Measurements from ENCODE around the gene ZNF605.
"Not testable (repeated sequence)": the region's sequence is repeated elsewhere in the genome, so short reads cannot be mapped to it uniquely, and the experiment has no call there.

The ZNF605 gene

DNA sequence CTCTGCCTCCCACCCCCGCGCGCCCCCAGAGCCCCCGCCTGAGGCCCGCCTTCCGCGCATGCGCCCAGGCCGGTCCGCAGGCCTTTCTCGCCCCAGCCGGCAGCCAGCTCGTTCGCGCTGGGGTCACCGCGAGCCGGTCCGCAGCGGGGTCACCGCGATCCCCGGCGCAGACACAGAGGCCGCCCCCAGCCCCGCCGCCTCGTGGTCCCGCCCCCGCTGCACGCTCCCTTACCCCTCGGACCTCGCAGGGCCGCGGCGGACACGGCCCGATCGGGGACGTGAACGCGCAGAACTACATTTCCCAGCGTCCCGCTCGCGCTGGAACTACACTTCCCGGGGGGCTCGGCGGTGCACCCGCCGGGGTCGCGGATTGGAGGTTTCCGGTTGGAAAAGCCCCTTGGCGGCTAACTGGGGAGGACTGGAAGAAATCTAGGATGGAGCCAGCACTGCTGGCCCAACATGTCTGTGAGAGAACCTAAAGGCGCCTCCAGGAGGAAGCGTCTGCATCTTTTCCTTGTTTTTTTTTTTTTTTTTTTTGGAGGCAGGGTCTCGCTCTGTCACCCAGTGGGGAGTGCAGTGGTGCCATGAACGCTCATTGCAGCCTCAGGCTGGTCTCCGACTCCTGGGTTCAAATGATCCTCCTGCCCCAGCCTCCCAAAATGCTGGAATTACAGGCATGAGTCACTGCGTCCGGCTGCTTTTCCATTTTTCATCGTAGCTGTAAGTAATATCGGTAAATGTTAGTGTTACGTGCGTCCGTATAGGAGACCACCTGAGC lies at the start of gene ZNF605:
Gene ZNF605, minus strand, starts transcription at position 296 of the 778 bp plus-strand sequence. CDS start 10,671 bp downstream, outside the sequence.
- Histone ChIP-seq H3K27ac (no peak within 1 kb of the TSS), H3K4me3 (IDR thresholded peaks at IDR 0.05; ENCODE audit: insufficient read depth, low read depth, low read length) (no peak within 1 kb of the TSS), H3K4me1 (ENCODE audit: low read depth, poor library complexity, severe bottlenecking) (no peaks in the 10 kb centered on the region), H3K36me3 (ENCODE audit: insufficient read depth) (no peaks in the 10 kb centered on the region), H3K79me2 (ENCODE audit: insufficient read depth, low read depth) (no peaks in the 10 kb centered on the region), H4K20me1 (ENCODE audit: insufficient read depth) (no peaks in the 10 kb centered on the region), H3K4me2 (no peak within 1 kb of the TSS), H3K27me3 (ENCODE audit: insufficient read depth, low read depth) (no peaks in the 10 kb centered on the region), H2AFZ (ENCODE audit: low read depth) (peak within 1 kb of the TSS; percentile 78), H3K9ac (peak within 1 kb of the TSS; percentile 49; the same call in 1 of the 2 replicates)
- TF ChIP-seq, protein P1, sequence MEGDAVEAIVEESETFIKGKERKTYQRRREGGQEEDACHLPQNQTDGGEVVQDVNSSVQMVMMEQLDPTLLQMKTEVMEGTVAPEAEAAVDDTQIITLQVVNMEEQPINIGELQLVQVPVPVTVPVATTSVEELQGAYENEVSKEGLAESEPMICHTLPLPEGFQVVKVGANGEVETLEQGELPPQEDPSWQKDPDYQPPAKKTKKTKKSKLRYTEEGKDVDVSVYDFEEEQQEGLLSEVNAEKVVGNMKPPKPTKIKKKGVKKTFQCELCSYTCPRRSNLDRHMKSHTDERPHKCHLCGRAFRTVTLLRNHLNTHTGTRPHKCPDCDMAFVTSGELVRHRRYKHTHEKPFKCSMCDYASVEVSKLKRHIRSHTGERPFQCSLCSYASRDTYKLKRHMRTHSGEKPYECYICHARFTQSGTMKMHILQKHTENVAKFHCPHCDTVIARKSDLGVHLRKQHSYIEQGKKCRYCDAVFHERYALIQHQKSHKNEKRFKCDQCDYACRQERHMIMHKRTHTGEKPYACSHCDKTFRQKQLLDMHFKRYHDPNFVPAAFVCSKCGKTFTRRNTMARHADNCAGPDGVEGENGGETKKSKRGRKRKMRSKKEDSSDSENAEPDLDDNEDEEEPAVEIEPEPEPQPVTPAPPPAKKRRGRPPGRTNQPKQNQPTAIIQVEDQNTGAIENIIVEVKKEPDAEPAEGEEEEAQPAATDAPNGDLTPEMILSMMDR (conservative IDR thresholded peaks at IDR 0.05; ENCODE audit: low read depth, low read length) = no peak

DNA sequence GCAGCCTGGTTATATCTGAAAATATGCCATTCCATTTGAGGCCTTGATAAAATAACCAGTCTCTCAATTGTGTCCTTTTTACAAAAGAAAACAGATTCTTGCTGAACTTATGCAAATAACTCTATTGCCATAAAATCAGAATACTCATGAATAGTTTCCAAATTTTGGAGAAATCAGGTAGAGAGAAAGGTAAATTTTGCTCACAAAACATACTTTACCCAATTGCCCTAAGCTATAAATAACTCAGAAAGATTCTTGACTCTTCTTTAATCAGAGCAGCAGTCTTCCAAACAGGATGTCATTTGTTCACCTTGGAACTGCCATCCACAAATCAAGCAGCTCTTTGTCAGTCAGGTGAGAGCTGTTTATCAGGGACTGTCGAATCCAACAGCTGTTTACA lies 42.6 kb upstream of the ZNF605 start:
- peaks cover 6% of the 10 kb centered on the region; the same call in 1 of the 2 replicates for H3K79me2 ChIP-seq (ENCODE audit: insufficient read depth, low read depth)
- H3K27ac ChIP-seq = no peak overlapping the region
- TF ChIP-seq, protein P1 (conservative IDR thresholded peaks at IDR 0.05; ENCODE audit: low read depth, low read length) = no peak

DNA sequence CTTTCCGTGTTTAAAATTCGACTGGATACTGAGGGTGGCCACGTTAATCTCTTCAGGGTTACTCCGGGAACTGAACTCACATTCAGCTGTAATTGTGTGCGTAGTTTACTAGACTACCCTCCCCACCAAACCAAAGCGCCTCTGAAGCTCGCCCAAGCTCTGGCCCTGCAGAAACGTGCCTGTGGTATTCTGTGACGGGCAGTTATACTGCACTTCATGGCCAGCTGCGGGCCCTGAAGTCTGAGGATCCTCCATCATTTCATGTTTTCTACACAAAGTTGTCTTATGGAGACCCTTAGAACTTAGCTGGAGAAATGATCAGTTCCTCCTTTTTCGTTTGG lies 30.7 kb upstream of the ZNF605 start:
- TF ChIP-seq, protein P1 (conservative IDR thresholded peaks at IDR 0.05; ENCODE audit: low read depth, low read length) = no peak
- peak overlapping the region; percentile 54 for H3K4me2 ChIP-seq
- no peaks in the 10 kb centered on the region for H3K36me3 ChIP-seq (ENCODE audit: insufficient read depth)
- peak overlapping the region; percentile 83 for H2AFZ ChIP-seq (ENCODE audit: low read depth)
- H3K4me1 ChIP-seq (ENCODE audit: low read depth, poor library complexity, severe bottlenecking) = peaks cover 7% of the 10 kb centered on the region
- H3K4me3 ChIP-seq (IDR thresholded peaks at IDR 0.05; ENCODE audit: insufficient read depth, low read depth, low read length) = no peak overlapping the region
- H3K9ac ChIP-seq = 0 out of 2 replicates have a peak overlapping the region, but pooled peaks have one; percentile 42
- H4K20me1 ChIP-seq (ENCODE audit: insufficient read depth) = no peaks in the 10 kb centered on the region
- no peaks in the 10 kb centered on the region for H3K27me3 ChIP-seq (ENCODE audit: insufficient read depth, low read depth)
- H3K79me2 ChIP-seq (ENCODE audit: insufficient read depth, low read depth) = peaks cover 18% of the 10 kb centered on the region; the same call in 1 of the 2 replicates
- H3K27ac ChIP-seq = peak overlapping the region; percentile 35; the same call in 1 of the 2 replicates

More for the DNA sequence above, 42.6 kb upstream of the ZNF605 start:
- Histone ChIP-seq H2AFZ (ENCODE audit: low read depth) (no peak overlapping the region), H3K27me3 (ENCODE audit: insufficient read depth, low read depth) (no peaks in the 10 kb centered on the region), H3K9ac (no peak overlapping the region), H3K4me2 (no peak overlapping the region), H3K4me3 (IDR thresholded peaks at IDR 0.05; ENCODE audit: insufficient read depth, low read depth, low read length) (no peak overlapping the region), H3K4me1 (ENCODE audit: low read depth, poor library complexity, severe bottlenecking) (no peaks in the 10 kb centered on the region), H4K20me1 (ENCODE audit: insufficient read depth) (no peaks in the 10 kb centered on the region), H3K36me3 (ENCODE audit: insufficient read depth) (no peaks in the 10 kb centered on the region)

DNA sequence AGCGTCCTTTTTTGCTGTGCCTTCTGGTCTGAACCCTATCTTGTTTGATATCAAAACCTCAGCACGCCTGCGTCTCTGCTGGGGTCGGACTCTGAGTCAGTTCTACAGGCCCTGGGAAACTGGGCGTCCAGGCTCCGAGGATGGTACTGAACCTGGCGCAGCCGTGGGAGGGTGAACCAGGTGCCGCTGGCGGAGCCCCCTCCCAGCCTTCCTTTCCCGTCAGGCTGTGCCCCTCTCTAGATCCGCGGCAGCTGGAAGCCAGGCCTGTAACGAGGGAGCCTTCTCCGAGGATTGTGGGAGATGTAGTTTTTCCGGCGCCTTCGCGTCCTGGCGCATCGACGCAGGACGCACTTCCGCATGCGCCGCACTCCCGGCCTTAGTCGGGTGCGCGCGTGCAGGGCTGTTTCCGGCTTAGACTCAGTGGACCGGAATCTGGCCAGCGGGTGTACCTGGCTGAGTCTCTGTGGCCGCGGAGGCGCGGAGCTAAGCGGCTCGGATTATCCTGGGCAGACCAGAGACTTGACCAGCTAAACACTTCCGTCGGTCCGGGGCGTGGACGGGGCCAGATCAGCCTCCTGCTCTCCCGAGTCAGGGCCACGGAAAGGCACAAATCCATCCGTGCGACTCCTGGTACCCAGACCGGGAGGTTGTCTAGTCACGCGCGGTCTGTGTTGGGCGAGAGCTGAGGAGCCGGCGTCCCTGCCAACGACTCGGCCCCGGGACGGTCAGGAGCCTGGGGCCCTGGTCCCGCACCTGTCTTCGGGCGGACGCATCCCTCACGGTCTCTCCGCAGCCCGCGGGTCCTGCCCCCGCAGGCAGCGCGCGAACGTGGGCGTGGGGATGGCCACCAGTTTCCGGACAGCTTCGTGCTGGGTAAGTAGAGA lies 30.1 kb upstream of the ZNF605 start, which contains the start of gene ZNF26:
Gene ZNF26, plus strand, starts transcription at position 367 of the 884 bp plus-strand sequence. Its CDS starts 474 bp downstream, at position 841.
- peaks cover 7% of the 10 kb centered on the region for H3K4me1 ChIP-seq (ENCODE audit: low read depth, poor library complexity, severe bottlenecking)
- peak within 1 kb of the TSS; percentile 82 for H3K4me2 ChIP-seq
- no peaks in the 10 kb centered on the region for H3K27me3 ChIP-seq (ENCODE audit: insufficient read depth, low read depth)
- TF ChIP-seq, protein P1 (conservative IDR thresholded peaks at IDR 0.05; ENCODE audit: low read depth, low read length) = no peak
- H4K20me1 ChIP-seq (ENCODE audit: insufficient read depth) = no peaks in the 10 kb centered on the region
- H3K79me2 ChIP-seq (ENCODE audit: insufficient read depth, low read depth) = peaks cover 16% of the 10 kb centered on the region; the same call in 1 of the 2 replicates
- H3K36me3 ChIP-seq (ENCODE audit: insufficient read depth) = no peaks in the 10 kb centered on the region
- H3K9ac ChIP-seq = peak within 1 kb of the TSS; percentile 42; the same call in 1 of the 2 replicates
- H2AFZ ChIP-seq (ENCODE audit: low read depth) = peak within 1 kb of the TSS; percentile 83
- H3K4me3 ChIP-seq (IDR thresholded peaks at IDR 0.05; ENCODE audit: insufficient read depth, low read depth, low read length) = no peak within 1 kb of the TSS
- peak within 1 kb of the TSS; percentile 35; the same call in 1 of the 2 replicates for H3K27ac ChIP-seq

DNA sequence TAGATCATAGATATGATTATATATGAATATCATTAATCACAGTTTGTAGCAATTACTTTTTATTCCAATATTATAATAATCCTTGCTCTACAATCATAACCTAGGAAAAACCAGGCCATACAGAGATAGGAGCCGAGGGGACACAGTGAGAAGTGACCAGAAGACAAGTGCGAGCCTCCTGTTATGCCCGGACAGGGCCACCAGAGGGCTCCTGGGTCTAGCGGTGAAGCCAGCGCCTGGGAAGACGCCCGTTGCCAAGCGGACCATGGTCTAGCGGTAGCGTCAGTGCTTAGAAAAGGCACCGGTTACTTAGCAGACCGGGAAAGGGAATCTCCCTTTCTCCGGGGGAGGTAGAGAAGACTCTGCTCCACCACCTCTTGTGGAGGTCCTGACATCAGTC lies 20.8 kb upstream of the ZNF605 start:
- not testable (repeated sequence) for H3K4me1 ChIP-seq (ENCODE audit: low read depth, poor library complexity, severe bottlenecking); H3K79me2 ChIP-seq (ENCODE audit: insufficient read depth, low read depth); H3K9ac ChIP-seq; H3K36me3 ChIP-seq (ENCODE audit: insufficient read depth); H3K27me3 ChIP-seq (ENCODE audit: insufficient read depth, low read depth); H3K4me2 ChIP-seq; H2AFZ ChIP-seq (ENCODE audit: low read depth); H4K20me1 ChIP-seq (ENCODE audit: insufficient read depth); H3K4me3 ChIP-seq (IDR thresholded peaks at IDR 0.05; ENCODE audit: insufficient read depth, low read depth, low read length); H3K27ac ChIP-seq

Data from KMS-11 (cell line).